HG02623 (cell line): Measurements from ENCODE around the gene SLC6A8.
"Not testable (repeated sequence)": the region's sequence is repeated elsewhere in the genome, so short reads cannot be mapped to it uniquely, and the experiment has no call there.

Experiments
- ATAC-seq: cut with Tn5 transposase; IDR thresholded peaks from one replicate; pipeline ENCODE4 v1.9.1; 2021; ENCODE audit warnings: moderate library complexity; ENCODE audit not compliant: unreplicated experiment

Gene SLC6A8

GRCh38 chrX:153744210-153745066 lies 56.7 kb downstream of the SLC6A8 start:
- ATAC-seq, result no peak

DNA sequence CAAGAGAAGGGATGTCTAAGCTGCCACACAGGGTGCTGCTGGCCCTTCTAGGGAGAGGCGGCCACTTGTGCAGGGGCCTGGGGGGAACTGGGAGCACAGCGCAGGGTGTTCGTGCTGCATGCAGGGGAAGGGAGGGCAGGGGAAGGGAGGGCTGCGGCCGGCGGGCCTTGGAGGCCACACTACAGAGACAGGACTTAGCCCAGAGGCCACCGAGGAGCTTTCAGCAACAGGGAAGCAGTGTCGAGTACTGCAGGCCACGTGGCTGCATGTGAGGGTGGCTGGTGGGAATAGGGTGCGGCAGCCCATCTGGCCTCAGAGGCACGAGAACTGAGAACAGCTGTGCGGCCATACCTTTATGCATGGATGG lies 57.3 kb downstream of the SLC6A8 start:
- not testable (repeated sequence) for ATAC-seq
